Upper lobe of right lung (tissue), 1 donor: ENCODE data around the gene OCA2. TPM values are rescaled to one million over a fixed set of nuclear protein-coding genes. Genes with fewer than 3 reads are reported as not detected.

Experiments used
- ATAC-seq: fragments of 200-7000 bp; cut with Tn5 transposase; one replicate; pipeline ENCODE4 v1.9.1; 2020; ENCODE audit warnings: mild to moderate bottlenecking, moderate library complexity
- DNase-seq: peaks from one replicate; pipeline ENCODE4 v3.0.0-alpha.2; 2020
- H3K27ac ChIP-seq: fragments of 200-600 bp; one replicate; pipeline ENCODE4 v1.8.0; 2022
- H3K27me3 ChIP-seq: fragments of 200-600 bp; one replicate; pipeline ENCODE4 v1.8.0; 2022; ENCODE audit warnings: mild to moderate bottlenecking
- H3K36me3 ChIP-seq: fragments of 200-600 bp; one replicate; pipeline ENCODE4 v1.8.0; 2022
- H3K4me1 ChIP-seq: fragments of 200-600 bp; one replicate; pipeline ENCODE4 v1.8.0; 2022
- H3K4me3 ChIP-seq: fragments of 200-600 bp; one replicate; pipeline ENCODE4 v1.8.0; 2022; ENCODE audit warnings: mild to moderate bottlenecking
- H3K9me3 ChIP-seq: fragments of 200-600 bp; one replicate; pipeline ENCODE4 v1.8.0; 2022
- CTCF ChIP-seq: fragments of 200-600 bp; IDR thresholded peaks from one replicate; pipeline ENCODE4 v1.8.0; 2022; ENCODE audit warnings: antibody characterized with exemption
- intact Hi-C: fragments of 100-400 bp; cut with DNase I; formaldehyde crosslinking; loops from one replicate; pipeline ENCODE4 v1.11.0; 2022
- total RNA-seq: library from RNA; stranded (reverse); fragmentation: NEBNext Ultra II Directional; extraction: Animal tissue kit (Norgen Biotek cat#: 25700); gene quantifications from one replicate; pipeline ENCODE4 v1.2.1, GENCODE V29; 2021
- donor health status: DM: no; HTN: yes; CAD: no; lungs with severe emphysema.

Gene OCA2
- total RNA-seq, 1 donor from 2014 or later, result 0.55 TPM

DNA sequence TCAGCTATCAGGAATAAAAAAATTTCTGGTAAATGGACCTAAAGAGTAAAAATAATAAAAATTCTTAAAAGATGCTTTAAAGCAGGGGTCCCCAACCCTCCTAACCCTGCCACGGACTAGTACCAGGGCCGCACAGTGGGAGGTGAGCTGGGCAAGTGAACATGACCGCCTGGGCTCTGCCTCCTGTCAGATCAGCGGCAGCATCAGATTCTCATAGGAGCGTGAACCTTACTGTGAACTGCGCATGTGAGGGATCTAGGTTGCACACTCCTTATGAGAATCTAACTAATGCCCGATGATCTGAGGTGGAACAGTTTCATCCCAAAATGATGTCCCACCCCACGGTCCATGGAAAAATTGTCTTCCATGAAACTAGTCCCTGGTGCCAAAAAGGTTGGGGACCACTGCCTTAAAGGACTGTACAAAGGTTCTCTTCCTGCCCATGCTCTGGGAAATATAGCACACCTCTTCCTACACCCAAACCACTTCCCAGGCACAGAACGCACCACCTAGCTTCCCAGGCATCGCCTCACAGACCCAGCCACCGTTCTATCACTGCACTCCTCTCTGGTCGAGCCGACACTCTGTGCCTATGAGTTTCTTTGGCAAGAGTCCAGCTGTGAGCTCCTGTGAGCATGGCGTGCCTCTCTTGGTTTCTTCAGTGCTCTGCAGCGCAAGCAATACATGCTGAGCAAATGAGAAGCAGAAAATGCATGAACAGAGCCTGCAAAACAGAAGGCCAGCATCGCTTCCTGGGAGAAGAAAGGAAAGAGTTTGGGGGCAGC, 104.9 kb downstream of the OCA2 start:
- DNase-seq (no peak), ATAC-seq (no peak)
- Histone ChIP-seq H3K4me1 (no peaks in the 10 kb centered on the region), H3K36me3 (no peaks in the 10 kb centered on the region), H3K4me3 (no peak overlapping the region), H3K9me3 (no peaks in the 10 kb centered on the region), H3K27me3 (no peaks in the 10 kb centered on the region), H3K27ac (no peak overlapping the region)
- TF ChIP-seq CTCF, result no peak
- intact Hi-C loops, result no loop called here

GRCh38 chr15:27993544-27993943, 105.6 kb downstream of the OCA2 start:
- intact Hi-C loops, result no loop called here
- H3K27me3 ChIP-seq, result no peaks in the 10 kb centered on the region
- no peaks in the 10 kb centered on the region for H3K4me1 ChIP-seq
- H3K36me3 ChIP-seq, result no peaks in the 10 kb centered on the region
- no peaks in the 10 kb centered on the region for H3K9me3 ChIP-seq
- no peak for TF ChIP-seq CTCF
- H3K27ac ChIP-seq, result no peak overlapping the region
- no peak for DNase-seq
- H3K4me3 ChIP-seq, result no peak overlapping the region
- no peak for ATAC-seq

- Histone ChIP-seq H3K9me3 (no peaks in the 10 kb centered on the region), H3K27me3 (no peaks in the 10 kb centered on the region), H3K4me1 (no peaks in the 10 kb centered on the region), H3K36me3 (no peaks in the 10 kb centered on the region), H3K27ac (no peak overlapping the region), H3K4me3 (no peak overlapping the region)
- intact Hi-C loops, result no loop called here
- TF ChIP-seq CTCF, result no peak
- ATAC-seq (no peak), DNase-seq (no peak)
These were observed 108.3 kb downstream of the OCA2 start for GRCh38 chr15:27990521-27991515.

DNA sequence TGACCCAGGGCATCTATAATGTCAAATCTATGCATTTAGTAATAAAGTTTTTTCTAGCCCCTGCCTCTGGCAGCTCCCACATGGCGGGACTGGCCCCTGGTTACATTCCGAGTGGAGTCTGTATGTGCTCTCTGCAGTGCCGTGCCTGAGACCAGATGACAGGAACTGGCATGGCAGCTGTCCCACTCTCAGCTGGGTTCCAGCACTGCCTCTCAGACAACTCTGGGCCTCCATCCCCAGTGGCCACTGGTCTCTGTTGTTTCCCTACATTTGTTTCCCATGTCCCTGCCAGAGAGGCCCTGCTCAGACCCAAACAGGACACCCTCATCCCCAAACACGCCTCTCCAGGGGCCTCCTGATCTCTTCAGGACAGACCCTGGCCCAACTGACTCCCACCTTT, 109.3 kb downstream of the OCA2 start:
- ATAC-seq (peak; percentile 21), DNase-seq (no peak)
- TF ChIP-seq CTCF, result no peak
- Histone ChIP-seq H3K4me1 (no peaks in the 10 kb centered on the region), H3K9me3 (no peaks in the 10 kb centered on the region), H3K27me3 (no peaks in the 10 kb centered on the region), H3K36me3 (no peaks in the 10 kb centered on the region), H3K4me3 (no peak overlapping the region), H3K27ac (no peak overlapping the region)
- intact Hi-C loops, result no loop called here

DNA sequence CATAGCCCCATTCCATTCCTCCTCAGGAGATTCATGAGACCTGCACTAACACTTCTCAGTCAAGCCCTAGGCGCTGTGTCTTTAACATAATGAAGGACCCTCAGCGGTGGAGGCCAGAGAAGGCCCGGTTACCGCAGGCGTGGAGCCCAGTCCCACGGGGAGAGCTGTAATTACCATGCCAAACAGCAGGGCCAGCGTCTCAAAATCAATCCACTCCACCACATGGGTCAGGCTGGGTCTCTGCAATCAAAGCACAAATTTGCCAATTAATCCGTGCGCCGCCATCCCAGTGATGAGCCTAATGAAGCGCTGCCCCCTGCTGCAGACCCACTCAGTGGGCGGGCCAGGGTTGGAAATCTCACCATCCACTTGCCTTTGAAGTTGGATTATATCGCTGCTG, 109.7 kb downstream of the OCA2 start:
- DNase-seq, result no peak
- intact Hi-C loops, result no loop called here

More for the DNA sequence above, 109.7 kb downstream of the OCA2 start:
- Histone ChIP-seq H3K4me3 (no peak overlapping the region), H3K27ac (no peak overlapping the region), H3K36me3 (no peaks in the 10 kb centered on the region), H3K4me1 (no peaks in the 10 kb centered on the region), H3K27me3 (no peaks in the 10 kb centered on the region), H3K9me3 (no peaks in the 10 kb centered on the region)
- TF ChIP-seq CTCF, result no peak
- ATAC-seq, result no peak
